Endothelial cell of umbilical vein (primary cell): ENCODE results near the gene PTGFRN. TPM values are rescaled to one million over a fixed set of nuclear protein-coding genes. Genes with fewer than 3 reads are reported as not detected.

Experiments
- BruUV-seq: library from RNA; stranded (reverse); fragments of 400-500 nt; replicated peaks from 2 replicates; lab custom pipeline; 2021; lab: Mats Ljungman, UMichigan
- CTCF ChIA-PET: fragments of 300-600, 350-600 bp; sonication (Branson Sonifier 250); formaldehyde crosslinking; loops from one replicate; lab custom pipeline; 2021; ENCODE audit warnings: antibody characterized with exemption, inconsistent platforms; lab: Charles Lee
- POLR2A ChIA-PET: fragments of 300-600, 350-600 bp; sonication (Branson Sonifier 250); formaldehyde crosslinking; loops from one replicate; lab custom pipeline; 2021; ENCODE audit warnings: antibody characterized with exemption, inconsistent platforms; lab: Charles Lee
- DNase-seq: peaks from one replicate; pipeline ENCODE4 v3.0.0-alpha.2; 2011; ENCODE audit warnings: low read depth, low spot score
- FAIRE-seq: peaks from 2 replicates; lab custom pipeline; 2011; peaks lifted over from hg19 to GRCh38; lab: Jason Lieb, UNC
- H2AFZ ChIP-seq: 2 replicates; pipeline ENCODE4 v1.6.0; 2012; ENCODE audit warnings: low read depth, low read length, control low read depth, inconsistent platforms
- H3K27ac ChIP-seq: 2 replicates; pipeline ENCODE4 v1.5.1; 2011; ENCODE audit warnings: low read depth, mild to moderate bottlenecking, control low read depth, low read length, moderate library complexity; ENCODE audit not compliant: insufficient read depth
- H3K27me3 ChIP-seq, 2 experiments: 2 replicates each; pipeline versions ENCODE4 v1.6.0 to v1.6.1; 2011; ENCODE audit warnings: low read length in 2 of 2, mixed read lengths in 1 of 2; ENCODE audit not compliant: control insufficient read depth in 2 of 2, insufficient read depth in 2 of 2
- H3K36me3 ChIP-seq, 2 experiments: 2 replicates in 1 of 2; 3 replicates in 1 of 2; pipeline ENCODE4 v1.5.1; 2011; ENCODE audit warnings: low read length in 2 of 2, mild to moderate bottlenecking in 1 of 2, moderate library complexity in 1 of 2; ENCODE audit not compliant: control insufficient read depth in 2 of 2, insufficient read depth in 2 of 2; ENCODE audit errors: extremely low read depth in 1 of 2
- H3K4me1 ChIP-seq: 3 replicates; pipeline ENCODE4 v1.5.1; 2011; ENCODE audit warnings: mild to moderate bottlenecking, low read length; ENCODE audit not compliant: control insufficient read depth, insufficient read depth; ENCODE audit errors: extremely low read depth
- H3K4me2 ChIP-seq: 2 replicates; pipeline ENCODE4 v1.6.1; 2011; ENCODE audit warnings: low read length, control low read depth, mixed read lengths; ENCODE audit not compliant: insufficient read depth
- H3K4me3 ChIP-seq, 3 experiments: fragments of 200-600 bp in 1 of 3; sonication (generic), shearing (Covaris generic) in 1 of 3; replicated peaks in 1 of 3; 2 replicates each; pipeline ENCODE4 v1.5.1; 2011 to 2016; ENCODE audit warnings: control low read depth in 3 of 3, low read length in 3 of 3, mild to moderate bottlenecking in 2 of 3, inconsistent platforms in 1 of 3, low read depth in 1 of 3, moderate library complexity in 1 of 3; ENCODE audit not compliant: insufficient read depth in 1 of 3
- H3K79me2 ChIP-seq: 2 replicates; pipeline ENCODE4 v1.6.0; 2012; ENCODE audit warnings: low read length, inconsistent platforms; ENCODE audit not compliant: control insufficient read depth, insufficient read depth
- H3K9ac ChIP-seq: replicated peaks from 2 replicates; pipeline ENCODE3; 2011; ENCODE audit warnings: low read length, control low read depth; ENCODE audit not compliant: insufficient read depth; ENCODE audit errors: extremely low read depth
- H3K9me1 ChIP-seq: replicated peaks from 3 replicates; pipeline ENCODE4 v1.6.0; 2011; ENCODE audit warnings: mild to moderate bottlenecking, low read length; ENCODE audit not compliant: control insufficient read depth, insufficient read depth; ENCODE audit errors: extremely low read depth
- H3K9me3 ChIP-seq: replicated peaks from 2 replicates; pipeline ENCODE4 v1.5.1; 2012; ENCODE audit warnings: low read length, inconsistent platforms; ENCODE audit not compliant: control insufficient read depth, insufficient read depth
- H4K20me1 ChIP-seq: replicated peaks from 2 replicates; pipeline ENCODE3; 2011; ENCODE audit warnings: mild to moderate bottlenecking, low read length; ENCODE audit not compliant: control insufficient read depth, insufficient read depth; ENCODE audit errors: extremely low read depth
- CTCF ChIP-seq, 2 donors: IDR thresholded peaks; 1 replicate in 1 of 2; 2 replicates in 1 of 2; pipeline ENCODE4 v1.5.1; 2011; ENCODE audit warnings: low read length in 2 of 2, mild to moderate bottlenecking in 2 of 2, moderate library complexity in 2 of 2, control low read depth in 1 of 2, inconsistent platforms in 1 of 2, low read depth in 1 of 2; ENCODE audit not compliant: insufficient read depth in 1 of 2; ENCODE audit errors: extremely low read depth in 1 of 2
- EZH2 ChIP-seq: IDR thresholded peaks from 2 replicates; pipeline ENCODE4 v1.6.1; 2012; ENCODE audit warnings: borderline replicate concordance, low read depth, mild to moderate bottlenecking, moderate library complexity, low read length, inconsistent platforms; ENCODE audit not compliant: severe bottlenecking
- FOS ChIP-seq: IDR thresholded peaks from 2 replicates; pipeline ENCODE4 v1.6.1; 2011; ENCODE audit warnings: mild to moderate bottlenecking, low read length, moderate library complexity, borderline replicate concordance; ENCODE audit not compliant: insufficient read depth
- GATA2 ChIP-seq: IDR thresholded peaks from 2 replicates; pipeline ENCODE4 v1.7.0; 2011; ENCODE audit warnings: low read depth, mild to moderate bottlenecking, moderate library complexity, mixed read lengths, low read length; ENCODE audit not compliant: insufficient read length, insufficient read depth
- MAX ChIP-seq: IDR thresholded peaks from 2 replicates; pipeline ENCODE4 v1.6.1; 2011; ENCODE audit not compliant: insufficient read depth, insufficient read length
- MYC ChIP-seq: IDR thresholded peaks from one replicate; pipeline ENCODE4 v1.6.1; 2011; ENCODE audit warnings: mild to moderate bottlenecking, low read depth, low read length
- POLR2A ChIP-seq: IDR thresholded peaks from 2 replicates; pipeline ENCODE4 v1.6.1; 2012; ENCODE audit warnings: low read depth, mild to moderate bottlenecking, control low read depth, low read length
- dilution Hi-C: fragments of 300-500 bp; cut with MboI; formaldehyde crosslinking; loops from one replicate; pipeline ENCODE4 v1.15.0; 2019; ENCODE audit warnings: low sequenced_read_pairs; ENCODE audit not compliant: extremely low pct_ligation_motif_present
- intact Hi-C: fragments of 100-400 bp; cut with micrococcal nuclease; formaldehyde crosslinking; loops from one replicate; pipeline ENCODE4 v1.10.0; 2022
- polyA plus RNA-seq, 4 experiments: library from polyadenylated mRNA; depleted of rRNA in 3 of 4; stranded (reverse) in 3 of 4; unstranded in 1 of 4; fragments of >200 nt; gene quantifications; 2 replicates each; pipeline versions ENCODE4 v1.2.1 to v1.2.3, GENCODE V29; 2011 to 2012; ENCODE audit warnings: missing spikeins in 1 of 4
- total RNA-seq: library from RNA; stranded (reverse); gene quantifications from 2 replicates; pipeline ENCODE4 v1.2.3, GENCODE V29; 2021

PTGFRN gene
- total and polyA plus RNA-seq, 2 donors (not counting 3 experiments of a cell fraction or from before 2014, with no cell fraction given) = 39.6 to 60.7 TPM

- Histone ChIP-seq H3K27ac (peak overlapping the region; percentile 2), H3K4me2 (no peak overlapping the region), H3K36me3 (no peaks in the 10 kb centered on the region), H3K9me3 (no peaks in the 10 kb centered on the region), H2AFZ (no peak overlapping the region), H3K4me3 (no peak overlapping the region), H3K9ac (no peak overlapping the region), H3K9me1 (no peaks in the 10 kb centered on the region), H3K4me1 (no peaks in the 10 kb centered on the region), H3K79me2 (no peaks in the 10 kb centered on the region), H4K20me1 (no peaks in the 10 kb centered on the region), H3K27me3 (no peaks in the 10 kb centered on the region)
- ChIA-PET POLR2A (no interaction called here), CTCF (no interaction called here)
- dilution Hi-C loops (no loop called here), intact Hi-C loops (no loop called here)
- TF ChIP-seq EZH2 (no peak), MAX (no peak), FOS (peak; percentile 69), MYC (no peak), POLR2A (no peak), GATA2 (peak; percentile 5), CTCF (IDR thresholded peaks at IDR 0.05; ENCODE audit: extremely low read depth in 1 of 2, insufficient read depth in 1 of 2, low read depth in 1 of 2, low read length in 2 of 2) (no peak)
- DNase-seq = peak; percentile 89
- no peak for FAIRE-seq
- BruUV-seq = no TSS peak
Observed at GRCh38 chr1:116990612-116991151, 81.0 kb downstream of the PTGFRN start.
